Endodermal cell (in vitro differentiated cells): ENCODE data around the gene ITPKC. TPM values are rescaled to one million over a fixed set of nuclear protein-coding genes. Genes with fewer than 3 reads are reported as not detected.

ENCODE experiments used
- DNase-seq: peaks from one replicate; pipeline ENCODE4 v3.0.0-alpha.2; 2017
- H3K27ac ChIP-seq: 2 replicates; pipeline ENCODE4 v1.5.1; 2013; ENCODE audit warnings: mild to moderate bottlenecking, low read depth, low read length, moderate library complexity
- H3K27me3 ChIP-seq: 2 replicates; pipeline ENCODE4 v1.6.1; 2013; ENCODE audit warnings: mild to moderate bottlenecking, low read length, moderate library complexity; ENCODE audit not compliant: insufficient read depth, control insufficient read depth, poor library complexity, severe bottlenecking
- H3K36me3 ChIP-seq: 2 replicates; pipeline ENCODE4 v1.7.0; 2013; ENCODE audit warnings: mild to moderate bottlenecking, low read length, moderate library complexity; ENCODE audit not compliant: control insufficient read depth, insufficient read depth
- H3K4me1 ChIP-seq: one replicate; pipeline ENCODE4 v1.7.0; 2013; ENCODE audit warnings: low read length; ENCODE audit not compliant: control insufficient read depth, insufficient read depth
- H3K4me3 ChIP-seq: 2 replicates; pipeline ENCODE4 v1.5.1; 2013; ENCODE audit warnings: mild to moderate bottlenecking, low read length, moderate library complexity
- H3K9ac ChIP-seq: 2 replicates; pipeline ENCODE4 v1.6.1; 2013; ENCODE audit warnings: mild to moderate bottlenecking, low read length, moderate library complexity; ENCODE audit not compliant: poor library complexity, severe bottlenecking; ENCODE audit errors: extremely low read depth
- H3K9me3 ChIP-seq: 2 replicates; pipeline ENCODE4 v1.6.1; 2013; ENCODE audit warnings: mild to moderate bottlenecking, low read length, moderate library complexity; ENCODE audit not compliant: control insufficient read depth
- H3K27ac Mint-ChIP-seq: 2 replicates; pipeline ENCODE4 v1.8.0; 2020; ENCODE audit warnings: mixed read lengths
- H3K27me3 Mint-ChIP-seq: 2 replicates; pipeline ENCODE4 v1.8.0; 2021; ENCODE audit warnings: mild to moderate bottlenecking, mixed read lengths; ENCODE audit not compliant: insufficient read depth
- H3K36me3 Mint-ChIP-seq: 2 replicates; pipeline ENCODE4 v1.8.0; 2020; ENCODE audit warnings: low read depth, mixed read lengths
- H3K4me1 Mint-ChIP-seq: 2 replicates; pipeline ENCODE4 v1.8.0; 2020; ENCODE audit warnings: mixed read lengths
- H3K4me3 Mint-ChIP-seq: 2 replicates; pipeline ENCODE4 v1.8.0; 2020; ENCODE audit warnings: mild to moderate bottlenecking, moderate library complexity, mixed read lengths
- H3K9me3 Mint-ChIP-seq: 2 replicates; pipeline ENCODE4 v1.8.0; 2020; ENCODE audit warnings: mild to moderate bottlenecking, mixed read lengths
- WGBS, 2 experiments: methylation state at CpG; one replicate each; pipeline versions ENCODE4 v1.1.5 to v1.1.7; 2013; ENCODE audit warnings: missing lambda C conversion rate in 2 of 2, mixed read lengths in 1 of 2; ENCODE audit not compliant: insufficient coverage in 1 of 2, insufficient read length in 1 of 2; 5-methylcytosine and 5-hydroxymethylcytosine counted together
- total RNA-seq, 2 donors: library from RNA; stranded (reverse); fragmentation: NEBNext Ultra II Directional in 1 of 2; extraction: Animal tissue kit (Norgen Biotek cat#: 25700) in 1 of 2; gene quantifications; 2 replicates in 1 of 2; 3 replicates in 1 of 2; pipeline ENCODE4 v1.2.1, GENCODE V29; 2021
- TF ChIP-seq, protein P1 (sequence below): fragments of 200-600 bp; sonication (generic); conservative IDR thresholded peaks from 2 replicates; pipeline ENCODE4 v1.5.0; 2021; ENCODE audit warnings: antibody characterized with exemption, mild to moderate bottlenecking

The ITPKC gene
- total RNA-seq, 2 donors from 2014 or later, result 9.9 to 11.1 TPM

DNA sequence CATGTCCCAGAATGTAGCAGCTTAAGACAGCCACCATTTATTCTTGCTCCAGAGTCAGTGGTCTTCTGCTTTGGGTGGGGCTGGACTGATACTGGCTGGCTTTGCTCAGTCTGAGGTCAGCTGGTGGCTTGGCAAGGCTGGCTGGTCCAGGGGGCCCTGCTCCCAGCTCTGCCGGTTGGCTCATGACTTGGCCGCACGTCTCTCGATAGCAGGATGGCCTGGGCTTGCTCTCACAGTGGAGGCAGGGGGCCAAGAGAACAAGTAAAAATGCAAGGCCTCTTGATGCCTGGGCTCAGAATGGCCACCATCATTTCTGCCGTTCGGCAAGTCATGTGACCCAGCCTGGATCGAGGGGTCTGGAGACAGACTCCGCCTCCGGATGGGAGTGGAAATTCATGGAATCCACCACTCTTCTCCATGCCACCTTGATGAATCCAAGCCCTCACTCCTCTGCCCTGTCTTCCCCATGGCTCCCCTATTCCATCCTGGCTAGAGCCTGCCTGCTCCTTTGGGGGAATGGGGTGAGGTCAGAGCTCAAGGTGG lies 20.3 kb downstream of the ITPKC start:
- WGBS, 2 experiments, result 91 to 94% methylated on average over 6 to 9 of the region's 9 CpGs
- peaks cover 61% of the 10 kb centered on the region for H3K36me3 Mint-ChIP-seq

DNA sequence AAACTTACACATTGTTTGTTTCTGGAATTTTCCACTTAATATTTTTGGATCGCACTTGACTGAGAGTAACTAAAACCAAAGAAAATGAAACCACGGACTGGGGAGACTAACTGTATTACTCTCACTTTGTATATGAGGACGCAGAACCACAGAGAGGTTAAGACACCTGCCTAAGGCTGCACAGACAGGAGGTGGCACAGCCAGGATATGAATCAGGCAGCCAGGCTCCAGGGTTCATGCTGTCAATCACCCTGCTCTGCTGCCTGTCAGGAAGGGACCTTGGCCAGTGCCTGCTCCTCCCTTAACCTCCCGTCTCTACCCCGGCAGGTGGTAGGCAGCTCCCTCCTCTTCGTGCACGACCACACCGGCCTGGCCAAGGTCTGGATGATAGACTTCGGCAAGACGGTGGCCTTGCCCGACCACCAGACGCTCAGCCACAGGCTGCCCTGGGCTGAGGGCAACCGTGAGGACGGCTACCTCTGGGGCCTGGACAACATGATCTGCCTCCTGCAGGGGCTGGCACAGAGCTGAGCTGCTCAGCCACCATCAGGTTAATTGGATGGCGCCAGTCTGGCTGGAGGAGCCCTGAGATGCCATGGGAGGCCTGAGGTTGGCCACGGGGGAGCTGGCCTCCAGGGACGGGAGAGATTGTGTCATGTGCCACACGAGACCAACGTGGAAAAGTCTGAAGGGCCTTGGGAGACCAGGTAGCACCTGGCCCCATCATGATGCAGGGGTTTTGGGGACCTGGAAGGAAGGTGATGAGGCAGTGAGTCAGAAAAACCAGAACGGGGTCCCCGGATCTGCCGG lies 22.3 kb downstream of the ITPKC start:
- H3K27ac Mint-ChIP-seq, result peak overlapping the region; percentile 10

More for the DNA sequence above, 20.3 kb downstream of the ITPKC start:
- Histone ChIP-seq H3K9me3 (no peaks in the 10 kb centered on the region), H3K27me3 (no peaks in the 10 kb centered on the region), H3K27ac (no peak overlapping the region), H3K36me3 (peaks cover 53% of the 10 kb centered on the region), H3K9ac (no peak overlapping the region), H3K4me1 (no peaks in the 10 kb centered on the region), H3K4me3 (no peak overlapping the region)
- Mint-ChIP-seq H3K4me1 (no peaks in the 10 kb centered on the region), H3K4me3 (no peak overlapping the region), H3K9me3 (no peaks in the 10 kb centered on the region), H3K27ac (no peak overlapping the region), H3K27me3 (no peaks in the 10 kb centered on the region)
- TF ChIP-seq, protein P1, sequence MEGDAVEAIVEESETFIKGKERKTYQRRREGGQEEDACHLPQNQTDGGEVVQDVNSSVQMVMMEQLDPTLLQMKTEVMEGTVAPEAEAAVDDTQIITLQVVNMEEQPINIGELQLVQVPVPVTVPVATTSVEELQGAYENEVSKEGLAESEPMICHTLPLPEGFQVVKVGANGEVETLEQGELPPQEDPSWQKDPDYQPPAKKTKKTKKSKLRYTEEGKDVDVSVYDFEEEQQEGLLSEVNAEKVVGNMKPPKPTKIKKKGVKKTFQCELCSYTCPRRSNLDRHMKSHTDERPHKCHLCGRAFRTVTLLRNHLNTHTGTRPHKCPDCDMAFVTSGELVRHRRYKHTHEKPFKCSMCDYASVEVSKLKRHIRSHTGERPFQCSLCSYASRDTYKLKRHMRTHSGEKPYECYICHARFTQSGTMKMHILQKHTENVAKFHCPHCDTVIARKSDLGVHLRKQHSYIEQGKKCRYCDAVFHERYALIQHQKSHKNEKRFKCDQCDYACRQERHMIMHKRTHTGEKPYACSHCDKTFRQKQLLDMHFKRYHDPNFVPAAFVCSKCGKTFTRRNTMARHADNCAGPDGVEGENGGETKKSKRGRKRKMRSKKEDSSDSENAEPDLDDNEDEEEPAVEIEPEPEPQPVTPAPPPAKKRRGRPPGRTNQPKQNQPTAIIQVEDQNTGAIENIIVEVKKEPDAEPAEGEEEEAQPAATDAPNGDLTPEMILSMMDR, result no peak
- no peak for DNase-seq

DNA sequence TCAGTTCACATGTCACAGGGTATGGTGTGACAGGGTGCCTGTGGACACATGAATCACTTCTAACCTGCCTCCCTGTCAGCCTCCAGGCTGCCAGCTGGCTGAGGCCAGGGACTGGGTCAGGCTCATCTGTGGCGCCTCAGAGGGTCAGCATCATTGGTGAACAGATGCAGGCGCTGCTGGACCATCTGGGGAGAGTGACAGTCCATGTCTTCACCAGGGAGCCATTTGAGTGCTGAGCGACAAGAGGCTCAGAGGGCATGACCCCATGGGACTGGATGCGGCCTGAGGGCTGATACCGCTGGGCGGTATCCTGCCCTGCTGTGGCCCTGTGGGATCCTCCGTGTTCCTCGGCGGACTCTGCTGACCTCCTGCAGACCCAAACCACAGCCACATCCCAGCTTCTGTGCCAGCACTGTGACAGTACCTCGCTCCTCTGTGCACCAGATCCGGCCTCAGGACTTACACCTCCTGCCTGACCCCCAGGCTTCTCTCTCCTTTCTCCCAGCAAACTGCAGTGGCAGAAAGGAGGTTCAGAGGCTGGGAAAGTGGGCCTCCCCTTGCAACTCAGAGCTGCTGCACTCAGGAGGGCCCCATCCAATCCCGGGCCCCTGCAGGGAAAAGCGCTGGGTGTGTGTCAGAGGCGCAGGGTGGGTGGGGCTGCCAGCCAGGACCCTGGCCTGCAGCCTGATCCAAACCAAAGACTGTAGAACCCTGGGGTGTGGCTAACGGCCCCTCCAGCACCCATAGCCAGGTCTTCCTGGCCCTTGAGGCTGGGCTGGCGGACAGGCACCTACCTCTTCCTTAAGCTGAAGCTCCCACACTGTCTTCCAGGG lies 23.2 kb downstream of the ITPKC start:
- Mint-ChIP-seq H3K4me3 (no peak overlapping the region), H3K9me3 (no peaks in the 10 kb centered on the region), H3K4me1 (peaks cover 3% of the 10 kb centered on the region), H3K36me3 (peaks cover 37% of the 10 kb centered on the region), H3K27me3 (no peaks in the 10 kb centered on the region), H3K27ac (no peak overlapping the region)
- Histone ChIP-seq H3K36me3 (peaks cover 28% of the 10 kb centered on the region), H3K27me3 (no peaks in the 10 kb centered on the region), H3K4me1 (no peaks in the 10 kb centered on the region), H3K4me3 (no peak overlapping the region), H3K9ac (no peak overlapping the region), H3K27ac (peak overlapping the region; percentile 72), H3K9me3 (no peaks in the 10 kb centered on the region)
- 89 to 92% methylated on average over 9 to 16 of the region's 16 CpGs for WGBS, 2 experiments
- DNase-seq, result no peak
- TF ChIP-seq, protein P1, result no peak

More for the DNA sequence above, 22.3 kb downstream of the ITPKC start:
- no peak for DNase-seq
- no peaks in the 10 kb centered on the region for H3K9me3 Mint-ChIP-seq
- Histone ChIP-seq H3K9ac (no peak overlapping the region), H3K36me3 (peaks cover 35% of the 10 kb centered on the region), H3K27ac (peak overlapping the region; percentile 70), H3K4me3 (no peak overlapping the region), H3K4me1 (no peaks in the 10 kb centered on the region), H3K27me3 (no peaks in the 10 kb centered on the region), H3K9me3 (no peaks in the 10 kb centered on the region)
- WGBS, 2 experiments, result 89 to 95% methylated on average over 21 to 22 of the region's 22 CpGs
- peaks cover 43% of the 10 kb centered on the region for H3K36me3 Mint-ChIP-seq
- TF ChIP-seq, protein P1, result no peak
- H3K4me3 Mint-ChIP-seq, result no peak overlapping the region
- H3K27me3 Mint-ChIP-seq, result no peaks in the 10 kb centered on the region
- H3K4me1 Mint-ChIP-seq, result no peaks in the 10 kb centered on the region
